GM19240 (cell line): ENCODE results near the gene SH2D4B.
"Not testable (repeated sequence)": the region's sequence is repeated elsewhere in the genome, so short reads cannot be mapped to it uniquely, and the experiment has no call there.

Experiments
- DNase-seq: peaks from one replicate; pipeline ENCODE4 v3.0.0; 2011; ENCODE audit warnings: low spot score; ENCODE audit not compliant: insufficient read length

Gene SH2D4B

GRCh38 chr10:80542652-80543318, 5.1 kb downstream of the SH2D4B start:
- DNase-seq: no peak

- DNase-seq: not testable (repeated sequence)
These were observed 5.6 kb downstream of the SH2D4B start for GRCh38 chr10:80543319-80543672.

- no peak for DNase-seq
These were observed 6.7 kb downstream of the SH2D4B start for GRCh38 chr10:80544316-80544953.

- no peak for DNase-seq
These were observed 7.7 kb downstream of the SH2D4B start for GRCh38 chr10:80545258-80545881.

- DNase-seq: no peak
These were observed 14.5 kb downstream of the SH2D4B start for GRCh38 chr10:80552151-80552646.

- no peak for DNase-seq
These were observed 15.7 kb downstream of the SH2D4B start for GRCh38 chr10:80553436-80553835.

GRCh38 chr10:80554050-80554449, 16.3 kb downstream of the SH2D4B start:
- DNase-seq: no peak

GRCh38 chr10:80555415-80555814, 17.7 kb downstream of the SH2D4B start:
- no peak for DNase-seq

GRCh38 chr10:80561950-80562349, 24.2 kb downstream of the SH2D4B start:
- DNase-seq: no peak

GRCh38 chr10:80567292-80567691, 29.6 kb downstream of the SH2D4B start:
- DNase-seq: no peak

- no peak for DNase-seq
These were observed 31.6 kb downstream of the SH2D4B start for GRCh38 chr10:80569131-80569895.

- DNase-seq: no peak
These were observed 33.6 kb downstream of the SH2D4B start for GRCh38 chr10:80571352-80571751.

GRCh38 chr10:80579181-80579763, 41.6 kb downstream of the SH2D4B start:
- no peak for DNase-seq

GRCh38 chr10:80579849-80580637, 42.3 kb downstream of the SH2D4B start:
- DNase-seq: no peak

GRCh38 chr10:80580638-80581468, 43.2 kb downstream of the SH2D4B start:
- no peak for DNase-seq

- DNase-seq: no peak
These were observed 43.8 kb downstream of the SH2D4B start for GRCh38 chr10:80581469-80581835.

GRCh38 chr10:80582286-80582960, 44.7 kb downstream of the SH2D4B start:
- no peak for DNase-seq

- DNase-seq: no peak
These were observed 46.0 kb downstream of the SH2D4B start for GRCh38 chr10:80583685-80584084.

GRCh38 chr10:80585812-80586211, 48.1 kb downstream of the SH2D4B start:
- DNase-seq: no peak
